Amygdala (tissue), 56 donors: ENCODE data around the gene ACAT2.
"Not testable (repeated sequence)": the region's sequence is repeated elsewhere in the genome, so short reads cannot be mapped to it uniquely, and the experiment has no call there.

Experiments
- DNase-seq, 56 donors: peaks; one replicate each; lab custom pipeline; 2025; lab: John Stamatoyannopoulos, UW

Gene ACAT2

DNA sequence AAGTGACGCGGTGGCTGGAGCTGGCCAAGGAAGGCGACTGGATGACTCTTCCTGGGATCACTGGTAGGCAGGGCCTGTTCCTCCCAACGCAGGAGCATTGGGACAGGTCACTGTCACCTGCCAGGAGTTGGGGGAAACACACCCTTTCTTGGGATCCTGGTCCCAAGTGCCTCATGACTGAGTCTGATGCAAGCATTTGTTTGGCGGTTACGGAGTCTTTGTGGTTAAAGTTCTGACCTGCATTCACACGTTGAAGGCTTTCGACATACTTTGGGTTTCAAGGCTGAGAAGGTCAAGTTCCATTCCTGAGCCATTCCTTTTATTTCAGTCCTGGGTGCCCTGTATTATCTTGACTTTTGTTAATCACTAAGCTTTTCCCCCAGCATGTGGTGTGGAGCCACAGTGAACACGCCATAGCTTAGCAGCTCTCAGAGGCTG, 44.2 kb downstream of the ACAT2 start:
- DNase-seq, result no peak

DNA sequence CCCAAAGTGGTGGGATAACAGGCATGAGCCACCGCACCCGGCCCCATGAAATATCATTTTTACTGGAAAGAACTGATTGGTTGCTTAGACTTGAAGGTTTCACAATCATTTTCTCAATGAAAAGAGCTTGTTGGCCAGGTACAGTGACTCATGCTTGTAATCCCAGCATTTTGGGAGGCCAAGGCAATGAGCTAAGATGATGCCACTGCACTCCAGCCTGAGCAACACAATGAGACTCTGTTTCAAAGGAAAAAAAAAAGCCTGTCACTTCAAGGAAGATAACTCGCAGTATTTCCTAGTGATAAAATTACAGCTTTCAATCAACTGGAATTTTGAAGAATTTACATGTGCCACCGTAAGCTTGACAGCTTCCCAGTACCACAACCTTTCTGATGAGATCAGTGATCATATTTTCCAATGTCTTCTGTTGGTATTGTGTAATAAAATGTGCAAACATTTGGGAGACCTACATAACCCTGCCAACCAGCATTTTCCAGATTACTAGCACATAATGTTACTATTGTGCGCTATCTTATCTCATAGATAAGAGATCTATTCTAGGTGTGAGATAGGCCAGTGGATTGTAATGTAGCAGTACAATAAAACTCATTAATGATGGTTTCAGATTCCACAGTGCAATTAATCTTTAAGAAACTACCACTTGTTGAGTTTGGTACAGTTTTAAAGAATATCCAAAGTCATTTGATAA, 45.5 kb downstream of the ACAT2 start:
- DNase-seq, result no peak

DNA sequence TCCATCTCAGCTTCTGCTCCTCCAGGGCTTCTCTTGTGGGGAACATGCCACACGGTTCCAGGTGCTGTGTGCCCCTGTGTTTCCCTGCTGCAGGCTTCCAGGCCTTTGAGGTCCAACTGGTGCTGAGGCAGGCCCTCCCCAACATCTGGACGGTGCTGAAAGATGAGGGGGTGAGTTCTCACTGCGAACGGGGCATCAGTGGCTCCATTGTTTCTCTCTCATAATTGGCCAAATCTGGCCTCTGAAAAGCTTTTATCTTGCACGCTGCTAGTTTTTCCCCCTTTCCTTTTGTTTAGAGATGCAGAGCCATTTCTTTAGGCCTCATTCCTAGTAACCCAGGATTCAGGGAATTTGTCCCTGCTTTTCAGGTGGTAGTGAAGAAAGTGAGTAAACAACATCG, 46.8 kb downstream of the ACAT2 start:
- DNase-seq, result peak in 16 of 56 donors; percentile 8 to 53 (median 16)

DNA sequence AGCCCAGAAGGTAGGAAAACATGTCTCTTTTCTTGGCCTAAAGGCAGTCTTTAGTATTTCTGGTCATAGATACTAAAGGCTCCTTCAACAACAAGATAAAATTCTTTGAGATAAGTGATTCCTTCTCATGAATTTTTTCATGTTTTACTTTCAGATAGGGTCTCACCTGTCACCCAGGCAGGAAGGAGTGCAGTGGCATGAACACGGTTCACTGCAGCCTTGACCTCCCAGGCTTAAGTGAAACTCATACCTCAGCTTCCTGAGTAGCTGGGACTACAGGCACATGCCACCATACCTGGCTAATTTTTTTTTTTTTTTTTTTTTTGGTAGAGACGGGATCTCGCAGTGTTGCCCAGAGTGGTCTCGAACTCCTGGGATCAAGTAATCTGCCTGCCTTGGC, 47.3 kb downstream of the ACAT2 start:
- DNase-seq, result no peak

DNA sequence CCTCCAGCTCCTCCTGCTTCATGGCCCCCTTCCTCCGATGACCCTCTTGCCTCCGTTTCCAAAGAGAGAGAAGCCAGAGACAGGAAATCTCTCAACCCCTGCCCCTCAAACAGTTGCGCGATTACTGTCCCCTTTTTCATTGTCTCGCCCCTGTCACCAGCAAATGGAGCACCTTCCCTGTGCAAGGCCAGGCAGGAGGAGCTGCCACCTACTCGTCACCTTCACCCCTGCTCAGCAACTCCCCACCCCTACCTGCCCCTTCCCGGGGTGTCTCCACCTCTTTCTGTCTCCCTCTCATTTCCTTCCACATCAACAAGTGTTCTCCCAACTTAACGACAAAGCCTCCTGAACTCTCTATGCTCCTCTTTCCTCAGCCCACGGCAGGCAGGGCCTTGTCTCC, 51.9 kb downstream of the ACAT2 start:
- DNase-seq, result no peak

DNA sequence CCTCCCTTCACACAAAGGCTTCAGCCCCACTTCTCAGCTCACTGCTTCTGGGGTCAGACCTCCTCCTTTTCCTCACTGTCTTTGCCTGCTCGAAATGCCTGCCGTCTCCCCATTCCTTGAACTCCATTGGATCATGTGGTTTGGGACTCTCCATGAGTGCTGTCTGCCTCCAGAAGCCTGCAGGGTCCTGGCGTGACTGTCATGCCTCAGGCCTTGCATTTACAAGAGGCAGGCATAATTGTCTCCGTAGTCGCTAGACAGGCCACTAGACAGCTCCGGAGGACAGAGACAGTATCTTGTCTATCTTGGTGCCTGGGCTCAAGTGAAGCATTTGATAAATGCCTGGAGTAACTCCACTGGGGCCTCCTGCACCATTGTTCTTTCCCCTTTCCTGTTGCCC, 53.6 kb downstream of the ACAT2 start:
- no peak for DNase-seq

DNA sequence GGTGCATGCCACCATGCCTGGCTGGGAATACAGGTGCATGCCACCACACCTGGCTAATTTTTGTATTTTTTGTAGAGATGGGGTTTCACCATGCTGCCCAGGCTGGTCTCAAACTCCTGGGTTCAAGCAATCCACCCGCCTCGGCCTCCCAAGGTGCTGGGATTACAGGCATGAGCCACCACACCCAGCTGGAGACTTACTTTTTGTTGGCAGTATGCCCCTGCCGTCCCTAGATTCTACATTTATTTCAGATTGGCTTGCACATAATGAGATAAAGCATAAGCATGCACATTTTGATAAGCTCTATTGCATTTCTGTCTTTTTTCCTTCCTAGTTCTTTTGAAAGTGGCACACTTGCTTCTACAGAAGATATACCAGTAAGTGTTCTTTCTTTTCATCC, 54.9 kb downstream of the ACAT2 start:
- not testable (repeated sequence) for DNase-seq

DNA sequence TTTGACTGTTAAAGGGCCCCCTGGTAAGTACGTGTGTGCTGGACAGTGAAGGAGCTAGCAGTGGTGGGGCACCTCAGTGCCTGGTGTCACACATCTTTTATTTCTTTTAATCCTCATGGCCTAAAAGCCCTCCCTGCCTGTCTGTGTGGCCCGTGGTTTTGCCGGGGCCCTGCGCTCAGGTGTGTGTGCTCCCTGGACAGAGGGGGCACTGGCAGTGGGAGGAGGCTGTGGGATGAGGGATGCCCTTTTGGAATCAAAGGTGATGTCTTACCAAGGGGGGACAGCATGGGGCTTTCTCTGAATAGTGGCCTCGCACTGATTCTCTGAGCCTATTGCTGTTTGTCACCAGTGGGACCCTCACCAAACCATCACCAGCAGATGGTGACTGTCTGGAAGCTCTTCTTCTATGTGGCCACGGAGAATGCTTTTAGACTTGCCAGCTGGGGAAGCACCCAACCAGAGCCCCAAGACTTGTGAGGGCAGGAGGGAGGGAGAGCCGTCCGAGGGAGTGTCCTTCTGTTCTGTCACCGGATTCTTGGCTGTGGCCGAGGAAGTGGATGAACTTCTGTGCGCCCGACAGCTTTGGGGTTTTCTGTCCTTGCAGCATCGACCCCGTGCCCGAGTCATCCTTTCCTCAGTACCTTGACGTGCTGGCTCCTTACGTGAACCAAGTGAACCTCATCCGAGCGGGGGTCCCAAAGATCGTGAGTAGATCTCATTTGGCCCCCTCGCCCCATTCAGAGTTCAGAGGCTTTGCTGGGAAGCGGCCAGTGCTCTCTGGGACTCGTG, 56.3 kb downstream of the ACAT2 start:
- DNase-seq, result no peak

DNA sequence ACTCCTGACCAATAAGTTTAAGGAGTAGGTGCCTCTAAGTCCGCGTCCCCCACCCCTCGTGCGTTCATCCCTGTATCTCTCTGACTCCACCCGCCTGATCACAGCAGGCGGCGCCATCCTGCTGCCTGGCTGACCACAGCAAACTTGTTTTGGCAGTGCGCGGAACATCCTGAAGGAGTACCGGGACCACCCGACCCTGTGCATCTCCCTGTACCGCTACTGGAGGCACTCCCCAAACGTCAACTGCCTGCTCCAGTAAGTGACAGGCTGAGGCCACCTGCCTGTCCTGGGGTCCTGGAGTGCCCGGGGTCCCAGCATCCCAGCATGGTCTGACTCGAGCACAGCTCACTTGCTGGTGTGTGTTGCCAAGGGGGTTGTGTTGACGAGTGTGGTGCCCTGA, 57.3 kb downstream of the ACAT2 start:
- DNase-seq, result no peak

DNA sequence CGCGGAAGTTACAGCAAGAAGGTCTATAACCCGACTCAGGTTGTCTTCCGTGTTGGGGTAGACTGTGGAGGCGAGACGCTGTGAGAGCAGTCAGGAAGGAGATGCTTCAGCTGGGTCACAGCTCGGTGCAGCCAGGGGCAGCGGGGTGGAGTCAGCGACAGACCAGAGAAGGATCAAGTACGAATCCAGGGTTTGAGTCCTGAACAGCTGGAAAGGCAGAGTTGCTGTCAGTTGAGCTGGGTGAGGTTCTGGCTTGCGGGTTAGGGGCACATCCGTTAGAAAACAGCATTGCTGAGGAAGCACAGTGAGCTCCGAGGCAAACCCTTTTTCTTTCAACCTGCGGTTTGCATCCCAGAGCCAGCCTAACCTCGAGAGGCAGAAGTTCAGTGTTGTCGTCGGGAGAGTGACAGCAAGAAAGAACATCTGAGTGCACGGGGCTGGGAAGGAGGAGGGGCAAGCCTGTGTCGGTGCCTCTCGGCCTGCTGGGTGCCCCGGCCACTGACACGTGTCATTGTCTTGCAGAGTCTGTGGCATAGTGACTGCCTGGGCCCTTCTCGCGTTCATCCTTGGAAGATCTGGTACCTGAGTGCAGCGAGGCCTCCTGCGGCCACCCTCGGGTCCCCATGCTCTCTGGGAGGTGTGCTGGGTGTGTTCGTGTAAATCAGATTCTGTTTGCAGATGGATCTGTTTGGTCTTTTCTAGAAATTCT, 58.2 kb downstream of the ACAT2 start:
- no peak for DNase-seq

DNA sequence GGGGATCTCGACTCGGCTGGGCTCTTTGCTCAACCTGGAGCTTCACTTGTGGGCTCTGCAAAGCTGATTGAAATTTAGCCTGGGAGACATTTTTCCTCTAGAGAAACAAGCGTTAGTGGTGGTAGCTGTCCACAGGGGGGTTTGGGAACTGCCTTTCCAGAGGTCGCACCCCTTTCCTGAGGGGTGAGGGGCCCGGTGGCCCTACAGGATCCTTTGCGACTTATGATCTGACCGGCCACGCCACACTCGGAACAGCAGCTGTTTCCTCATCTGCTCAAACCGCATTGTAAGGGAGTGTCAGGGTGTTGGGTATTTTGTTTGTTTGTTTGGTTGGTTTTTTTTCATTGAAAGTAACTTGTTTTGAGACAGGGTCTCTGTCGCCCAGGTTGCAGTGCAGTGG, 59.3 kb downstream of the ACAT2 start:
- no peak for DNase-seq

DNA sequence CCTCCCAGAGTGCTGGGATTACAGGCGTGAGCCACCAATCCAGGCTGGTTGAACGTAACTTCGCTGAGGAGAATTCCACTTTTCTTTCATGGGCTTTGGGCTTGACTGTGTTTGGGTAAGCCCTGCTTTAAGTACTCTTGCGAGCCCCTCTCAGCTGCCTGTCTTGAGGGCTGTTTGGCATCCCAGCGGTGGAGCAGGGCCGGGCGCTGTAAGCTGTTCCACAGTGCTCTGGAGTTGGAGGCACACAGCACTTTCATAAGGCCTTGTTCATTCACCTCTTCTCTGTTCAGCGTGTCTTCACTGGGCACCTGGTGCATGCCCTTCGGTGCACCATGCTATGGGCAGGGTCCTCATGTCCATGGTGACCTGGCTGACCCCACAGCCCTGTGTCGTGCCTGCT, 59.9 kb downstream of the ACAT2 start:
- no peak for DNase-seq

DNA sequence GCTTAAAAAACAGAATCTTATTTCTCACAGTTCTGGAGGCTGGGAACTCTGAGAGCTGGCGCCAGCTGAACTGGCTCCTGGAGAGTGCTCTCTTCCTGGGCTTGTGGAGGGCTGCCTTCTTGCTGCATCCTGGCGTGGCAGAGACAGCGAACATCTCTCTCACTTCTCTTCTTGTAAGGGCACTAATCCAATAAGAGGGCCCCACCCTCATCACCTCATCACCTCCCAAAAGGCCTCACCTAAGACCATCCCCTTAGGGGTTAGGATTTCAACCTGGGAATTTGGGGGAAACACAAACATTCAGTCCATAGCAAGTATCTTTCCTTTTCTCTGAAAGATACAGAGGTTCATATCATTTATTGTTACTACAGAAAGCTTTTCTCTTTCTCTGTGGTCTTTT, 62.1 kb downstream of the ACAT2 start:
- DNase-seq, result no peak

DNA sequence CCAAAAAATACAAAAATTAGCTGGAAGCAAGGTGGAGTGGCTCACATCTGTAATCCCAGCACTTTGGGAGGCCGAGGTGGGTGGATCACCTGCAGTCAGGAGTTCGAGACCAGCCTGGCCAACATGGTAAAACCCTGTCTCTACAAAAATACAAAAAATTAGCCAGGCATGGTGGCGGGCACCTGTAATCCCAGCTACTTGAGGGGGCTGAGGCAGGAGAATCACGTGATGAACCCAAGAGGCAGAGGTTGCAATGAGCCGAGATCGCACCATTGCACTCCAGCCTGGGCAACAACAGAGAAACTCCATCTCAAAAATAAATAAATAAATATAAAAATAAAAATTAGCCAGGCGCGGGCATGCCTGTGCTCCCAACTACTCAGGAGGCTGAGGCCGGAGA, 62.8 kb downstream of the ACAT2 start:
- not testable (repeated sequence) for DNase-seq

DNA sequence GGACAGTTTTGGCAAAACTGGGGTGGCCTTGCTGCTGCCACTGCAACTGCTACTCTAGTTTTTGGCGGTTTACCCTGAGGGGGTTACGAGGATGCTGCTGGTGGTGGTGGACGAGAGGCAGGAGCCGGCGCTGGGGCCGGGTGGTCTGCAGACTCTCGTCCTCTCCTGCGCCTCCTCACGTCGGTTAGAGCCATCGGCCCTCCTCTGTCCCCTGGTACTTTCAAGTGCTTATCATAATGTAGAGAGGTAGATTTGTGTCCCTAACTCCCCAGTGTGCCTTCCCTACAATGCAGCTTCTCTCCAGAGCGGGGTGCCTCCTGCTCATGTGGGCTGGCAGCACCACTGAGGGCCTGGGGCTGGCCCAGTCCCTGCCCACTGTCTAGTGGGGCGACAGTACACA, 64.2 kb downstream of the ACAT2 start:
- no peak for DNase-seq

DNA sequence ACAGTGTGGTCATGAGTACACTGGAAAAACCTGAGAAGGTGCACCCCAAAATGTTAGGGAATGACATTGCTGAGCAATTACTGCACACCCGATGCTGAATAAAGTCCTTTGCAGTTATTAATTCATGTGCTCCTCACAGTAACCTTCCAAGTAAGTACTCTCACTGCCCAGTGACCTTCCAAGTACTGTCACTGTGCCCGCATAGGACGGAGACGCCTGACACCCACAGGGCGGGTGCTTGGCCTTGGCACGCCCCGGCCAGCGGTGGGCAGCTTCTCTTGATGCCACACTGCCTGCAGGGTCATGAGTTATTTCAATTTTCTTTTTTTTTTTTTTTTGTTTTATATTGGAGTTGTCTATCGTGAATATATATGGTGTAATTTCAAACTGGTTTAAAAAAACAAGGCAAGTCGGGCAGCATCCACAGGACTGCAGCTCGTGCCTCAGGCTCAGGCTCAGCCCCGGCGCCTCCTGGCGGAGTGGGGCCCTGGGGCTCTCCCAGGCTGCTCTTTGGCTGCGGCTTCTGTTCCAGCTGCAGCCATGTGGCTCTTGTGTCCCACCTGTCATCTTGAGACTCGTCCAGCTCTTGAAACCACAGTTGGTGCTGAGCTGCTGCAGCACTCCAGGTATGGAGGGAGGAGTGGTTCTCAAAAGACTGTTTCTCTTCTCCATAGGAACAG, 65.3 kb downstream of the ACAT2 start:
- no peak for DNase-seq

DNA sequence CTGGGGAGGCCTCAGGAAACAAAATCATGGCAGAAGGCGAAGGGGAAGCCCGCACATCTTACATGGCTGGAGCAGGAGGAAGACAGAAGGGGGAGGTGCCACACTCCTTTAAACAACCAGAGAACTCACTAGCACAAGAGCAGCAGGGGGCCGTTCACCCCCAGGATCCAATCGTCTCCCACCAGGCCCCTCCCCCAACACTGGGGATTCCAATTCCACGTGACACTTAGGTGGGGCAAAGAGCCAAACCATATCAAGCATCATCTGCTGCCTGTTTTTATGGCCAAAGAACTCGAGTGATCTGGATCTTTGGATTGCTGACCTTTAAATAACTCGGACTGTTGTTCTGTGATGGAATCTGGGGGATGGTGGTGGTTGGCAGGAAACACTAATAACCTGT, 66.2 kb downstream of the ACAT2 start:
- DNase-seq, result no peak
